Aorta (tissue), 5 donors: ENCODE measurements around the gene SALL3. TPM values are rescaled to one million over a fixed set of nuclear protein-coding genes. Genes with fewer than 3 reads are reported as not detected.
"Not testable (repeated sequence)": the region's sequence is repeated elsewhere in the genome, so short reads cannot be mapped to it uniquely, and the experiment has no call there.

Experiments used
- ATAC-seq: fragments of 200-7000 bp; cut with Tn5 transposase; one replicate; pipeline ENCODE4 v1.9.1; 2022; ENCODE audit warnings: moderate library complexity; ENCODE audit not compliant: low FRiP score
- DNase-seq, 2 donors: peaks; one replicate each; pipeline ENCODE4 v3.0.0-alpha.2; 2020
- H3K27ac ChIP-seq, 2 donors: one replicate each; pipeline ENCODE4 v1.5.1; 2013; ENCODE audit warnings: low read length in 2 of 2, mild to moderate bottlenecking in 2 of 2, moderate library complexity in 2 of 2, control low read depth in 1 of 2, inconsistent platforms in 1 of 2, low read depth in 1 of 2
- H3K27me3 ChIP-seq, 2 donors: one replicate each; pipeline ENCODE4 v1.6.1; 2013; ENCODE audit warnings: control low read depth in 1 of 2, low read length in 1 of 2, mild to moderate bottlenecking in 1 of 2, moderate library complexity in 1 of 2; ENCODE audit not compliant: insufficient read depth in 2 of 2, control insufficient read depth in 1 of 2
- H3K36me3 ChIP-seq, 2 donors: one replicate each; pipeline ENCODE4 v1.6.1; 2013; ENCODE audit warnings: control low read depth in 1 of 2, low read length in 1 of 2, mild to moderate bottlenecking in 1 of 2; ENCODE audit not compliant: insufficient read depth in 2 of 2, control insufficient read depth in 1 of 2
- H3K4me1 ChIP-seq, 2 donors: one replicate each; pipeline ENCODE4 v1.6.1; 2013; ENCODE audit warnings: low read length in 2 of 2, control low read depth in 1 of 2, mild to moderate bottlenecking in 1 of 2, moderate library complexity in 1 of 2; ENCODE audit not compliant: insufficient read depth in 2 of 2, control insufficient read depth in 1 of 2
- H3K4me3 ChIP-seq, 2 donors: one replicate each; pipeline ENCODE4 v1.5.1; 2013; ENCODE audit warnings: low read length in 2 of 2, control low read depth in 1 of 2, mild to moderate bottlenecking in 1 of 2
- H3K9me3 ChIP-seq: one replicate; pipeline ENCODE4 v1.6.1; 2013; ENCODE audit warnings: mild to moderate bottlenecking, low read length; ENCODE audit not compliant: control insufficient read depth
- WGBS, 2 donors: extraction: QIAGEN DNeasy Blood & Tissue Kit; methylation state at CpG; one replicate each; pipeline ENCODE4 v1.1.7; 2013; 5-methylcytosine and 5-hydroxymethylcytosine counted together
- intact Hi-C, 2 donors: fragments of 100-400 bp; cut with DNase I; formaldehyde crosslinking; loops; one replicate each; pipeline versions ENCODE4 v1.14.2 to v1.15.0; 2022
- polyA plus RNA-seq, 2 donors: library from polyadenylated mRNA; stranded (reverse); fragments of 200-250 nt; gene quantifications; one replicate each; pipeline ENCODE4 v1.2.3, GENCODE V29; 2013
- total RNA-seq, 2 donors: library from RNA; stranded (reverse); fragmentation: NEBNext Ultra II Directional; extraction: Animal tissue kit (Norgen Biotek cat#: 25700); gene quantifications; one replicate each; pipeline ENCODE4 v1.2.1, GENCODE V29; 2021
- donor health status: healthy with polysubstance abuse.
- donor health status: Bipolar disorder and iron deficiency.
- donor health status: DM: no; HTN: no; CAD: no.
- donor health status: DM: no; HTN: no; CAD: no.
- donor health status: DM: yes; HTN: yes; CAD: no.

The SALL3 gene
- total and polyA plus RNA-seq, 4 donors: 0.06 TPM; not detected in 3

- H3K4me1 ChIP-seq: no peaks in the 10 kb centered on the region
- DNase-seq (no peak), ATAC-seq (no peak)
- H3K36me3 ChIP-seq: no peaks in the 10 kb centered on the region
- 80 to 86% methylated on average over 21 to 23 of the region's 23 CpGs for WGBS, 2 donors
- H3K9me3 ChIP-seq: no peaks in the 10 kb centered on the region
- no peak overlapping the region for H3K4me3 ChIP-seq
- intact Hi-C loops: no loop called here
- H3K27me3 ChIP-seq: no peaks in the 10 kb centered on the region
- H3K27ac ChIP-seq: no peak overlapping the region
These were observed 39.7 kb upstream of the SALL3 start for GRCh38 chr18:78939734-78940494.

GRCh38 chr18:78942236-78942635 is 37.4 kb upstream of the SALL3 start:
- H3K36me3 ChIP-seq, DNase-seq, H3K4me1 ChIP-seq, H3K4me3 ChIP-seq, H3K27ac ChIP-seq, H3K9me3 ChIP-seq, intact Hi-C loops, ATAC-seq, H3K27me3 ChIP-seq: not testable (repeated sequence)
- 90 to 94% methylated on average over 17 of the region's 17 CpGs for WGBS, 2 donors

- DNase-seq: no peak
- H3K4me1 ChIP-seq: no peaks in the 10 kb centered on the region
- intact Hi-C loops: no loop called here
- no peak for ATAC-seq
- H3K27ac ChIP-seq: no peak overlapping the region
- no peaks in the 10 kb centered on the region for H3K27me3 ChIP-seq
- H3K4me3 ChIP-seq: no peak overlapping the region
- no peaks in the 10 kb centered on the region for H3K36me3 ChIP-seq
- WGBS, 2 donors: 49 to 51% methylated on average over 9 of the region's 9 CpGs
- H3K9me3 ChIP-seq: no peaks in the 10 kb centered on the region
These were observed 34.0 kb upstream of the SALL3 start for GRCh38 chr18:78945628-78946027.

- Histone ChIP-seq H3K27me3 (no peaks in the 10 kb centered on the region), H3K4me3 (no peak overlapping the region), H3K27ac (no peak overlapping the region), H3K4me1 (no peaks in the 10 kb centered on the region), H3K36me3 (no peaks in the 10 kb centered on the region), H3K9me3 (peaks cover 2% of the 10 kb centered on the region)
- intact Hi-C loops: no loop called here
- WGBS, 2 donors: 88 to 89% methylated on average over 15 of the region's 15 CpGs
- peak; percentile 22 for ATAC-seq
- no peak for DNase-seq
These were observed 32.3 kb upstream of the SALL3 start for GRCh38 chr18:78947291-78947690.

DNA sequence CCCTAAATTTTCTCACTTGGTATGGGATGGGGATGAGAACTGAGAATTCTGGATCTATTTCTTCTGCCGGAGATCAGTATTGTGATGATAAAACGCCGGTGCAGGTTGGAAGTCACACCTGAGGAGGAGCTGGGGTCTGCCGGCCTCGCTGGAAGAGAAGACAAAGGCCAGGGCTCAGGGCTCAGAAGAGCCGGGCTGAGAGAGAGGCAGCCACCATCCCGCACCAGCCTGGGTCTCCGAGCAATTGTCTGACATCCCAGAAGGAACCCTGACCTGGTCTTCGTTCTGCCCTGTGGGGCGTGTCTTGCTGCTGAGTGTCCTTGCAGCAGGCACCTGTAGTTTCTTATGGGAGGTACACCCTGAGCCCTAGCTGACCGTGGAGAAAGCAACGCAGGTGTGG is 31.4 kb upstream of the SALL3 start:
- H3K9me3 ChIP-seq: peaks cover 4% of the 10 kb centered on the region
- H3K36me3 ChIP-seq: no peaks in the 10 kb centered on the region
- no peak for ATAC-seq
- DNase-seq: no peak
- intact Hi-C loops: no loop called here
- H3K4me3 ChIP-seq: no peak overlapping the region
- H3K27me3 ChIP-seq: no peaks in the 10 kb centered on the region
- 50 to 55% methylated on average over 12 of the region's 12 CpGs for WGBS, 2 donors
- no peak overlapping the region for H3K27ac ChIP-seq
- H3K4me1 ChIP-seq: no peaks in the 10 kb centered on the region

DNA sequence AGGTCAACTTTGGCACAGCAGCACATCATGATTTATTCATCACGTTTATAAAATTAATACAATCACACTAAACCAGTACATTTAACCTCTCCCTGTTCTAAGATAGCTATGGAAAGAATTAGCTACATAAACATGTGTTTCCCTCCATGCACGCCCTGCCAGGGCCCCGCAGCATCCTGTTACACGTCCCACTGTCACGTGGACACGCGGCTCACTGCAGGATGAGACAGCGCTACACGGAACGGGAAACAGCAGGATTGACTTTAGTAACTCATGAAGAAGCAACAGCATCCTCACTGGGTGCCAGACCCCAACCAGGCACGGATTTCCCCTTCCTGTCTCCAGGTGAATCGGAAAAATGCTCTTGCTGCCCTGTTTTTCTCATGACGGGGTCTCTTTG is 30.9 kb upstream of the SALL3 start:
- intact Hi-C loops: no loop called here
- 72 to 77% methylated on average over 13 of the region's 13 CpGs for WGBS, 2 donors
- no peak overlapping the region for H3K27ac ChIP-seq
- no peak overlapping the region for H3K4me3 ChIP-seq
- no peaks in the 10 kb centered on the region for H3K27me3 ChIP-seq
- DNase-seq (no peak), ATAC-seq (no peak)
- no peaks in the 10 kb centered on the region for H3K36me3 ChIP-seq
- H3K9me3 ChIP-seq: peaks cover 4% of the 10 kb centered on the region
- no peaks in the 10 kb centered on the region for H3K4me1 ChIP-seq

DNA sequence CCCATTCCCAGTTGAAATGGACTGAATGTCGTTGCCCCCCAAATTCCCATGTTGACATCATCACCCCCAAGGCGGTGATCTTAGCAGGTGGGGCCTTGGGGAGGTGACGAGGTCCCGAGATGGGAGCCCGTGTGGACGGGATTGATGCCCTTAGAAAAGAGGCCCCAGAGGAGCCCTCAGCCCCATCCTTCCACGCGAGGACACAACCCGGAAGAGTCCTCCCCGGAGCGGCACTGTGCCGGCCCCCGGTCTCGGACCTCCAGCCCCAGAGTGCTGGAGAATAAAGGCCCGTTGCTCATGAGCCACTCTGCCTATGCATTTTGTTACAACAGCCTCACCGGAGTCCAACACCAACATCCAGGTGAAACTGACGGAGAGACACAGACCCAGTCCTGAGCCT is 30.4 kb upstream of the SALL3 start:
- DNase-seq (no peak), ATAC-seq (no peak)
- intact Hi-C loops: no loop called here
- Histone ChIP-seq H3K4me1 (no peaks in the 10 kb centered on the region), H3K4me3 (no peak overlapping the region), H3K27ac (no peak overlapping the region), H3K27me3 (no peaks in the 10 kb centered on the region), H3K9me3 (peaks cover 4% of the 10 kb centered on the region), H3K36me3 (no peaks in the 10 kb centered on the region)
- WGBS, 2 donors: 91 to 92% methylated on average over 17 of the region's 17 CpGs

GRCh38 chr18:78950386-78950785 is 29.2 kb upstream of the SALL3 start:
- Histone ChIP-seq H3K27me3 (no peaks in the 10 kb centered on the region), H3K4me1 (no peaks in the 10 kb centered on the region), H3K9me3 (peaks cover 4% of the 10 kb centered on the region), H3K4me3 (no peak overlapping the region), H3K27ac (no peak overlapping the region), H3K36me3 (no peaks in the 10 kb centered on the region)
- ATAC-seq: no peak
- 77 to 81% methylated on average over 10 of the region's 10 CpGs for WGBS, 2 donors
- intact Hi-C loops: no loop called here
- DNase-seq: no peak

GRCh38 chr18:78953566-78953965 is 26.1 kb upstream of the SALL3 start:
- ATAC-seq: no peak
- no peak overlapping the region for H3K27ac ChIP-seq
- no peaks in the 10 kb centered on the region for H3K36me3 ChIP-seq
- no peaks in the 10 kb centered on the region for H3K4me1 ChIP-seq
- intact Hi-C loops: no loop called here
- H3K9me3 ChIP-seq: peaks cover 4% of the 10 kb centered on the region
- no peak overlapping the region for H3K4me3 ChIP-seq
- no peak for DNase-seq
- WGBS, 2 donors: 75 to 83% methylated on average over 17 of the region's 17 CpGs
- H3K27me3 ChIP-seq: no peaks in the 10 kb centered on the region
